Measurements from ENCODE around the gene RPTOR.

RPTOR gene

DNA sequence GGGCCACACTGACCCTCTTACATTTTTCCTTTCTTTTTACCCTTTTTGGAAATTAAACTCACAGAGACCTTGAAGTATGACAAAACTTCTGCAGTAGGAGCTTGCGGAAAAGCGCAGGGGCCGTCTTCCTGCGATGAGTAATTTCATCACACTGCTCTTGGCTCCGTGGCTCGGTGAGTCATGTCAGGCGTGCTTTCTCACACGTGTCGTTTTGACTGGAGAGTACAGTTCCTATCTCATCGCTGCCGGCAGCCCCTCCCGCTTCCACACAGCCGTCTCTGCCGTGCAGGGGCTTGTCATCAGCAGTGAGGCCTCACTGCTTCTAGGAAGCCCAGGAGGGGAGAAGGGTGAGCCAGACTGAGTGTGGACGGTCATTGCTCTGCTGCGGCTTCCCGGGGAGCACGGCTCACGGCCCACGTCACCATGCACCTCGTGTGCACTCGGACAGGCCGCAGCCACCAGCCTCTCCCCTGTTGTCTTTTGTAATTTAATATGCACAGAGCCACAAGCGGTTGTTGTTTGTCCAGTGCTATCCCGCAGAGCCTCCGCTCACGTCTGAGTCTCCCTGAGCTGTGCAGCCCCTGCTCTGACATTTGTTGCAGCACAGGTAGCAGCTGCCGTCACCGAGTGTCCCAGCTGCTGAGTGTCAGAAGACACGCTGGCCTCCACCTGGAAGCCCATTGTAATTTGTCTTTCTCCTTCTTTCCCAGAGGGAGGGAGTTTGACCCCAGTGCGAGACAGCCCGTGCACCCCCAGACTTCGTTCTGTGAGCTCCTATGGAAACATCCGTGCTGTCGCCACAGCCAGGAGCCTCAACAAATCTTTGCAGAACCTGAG is 347.6 kb downstream of the RPTOR start:
- DNase-seq (ENCODE audit: low read depth in 2 of 2), result peak; percentile 52 to 76

- peak in 1 of 2 donors; percentile 30 for DNase-seq (ENCODE audit: low read depth in 2 of 2)
These were observed 348.4 kb downstream of the RPTOR start for GRCh38 chr17:80892900-80893603.

GRCh38 chr17:80893604-80894438 is 349.2 kb downstream of the RPTOR start:
- no peak for DNase-seq (ENCODE audit: low read depth in 2 of 2)

- no peak for DNase-seq (ENCODE audit: low read depth in 2 of 2)
These were observed 349.7 kb downstream of the RPTOR start for GRCh38 chr17:80894439-80894721.

- DNase-seq (ENCODE audit: low read depth in 2 of 2), result no peak
These were observed 350.1 kb downstream of the RPTOR start for GRCh38 chr17:80894726-80895125.

DNA sequence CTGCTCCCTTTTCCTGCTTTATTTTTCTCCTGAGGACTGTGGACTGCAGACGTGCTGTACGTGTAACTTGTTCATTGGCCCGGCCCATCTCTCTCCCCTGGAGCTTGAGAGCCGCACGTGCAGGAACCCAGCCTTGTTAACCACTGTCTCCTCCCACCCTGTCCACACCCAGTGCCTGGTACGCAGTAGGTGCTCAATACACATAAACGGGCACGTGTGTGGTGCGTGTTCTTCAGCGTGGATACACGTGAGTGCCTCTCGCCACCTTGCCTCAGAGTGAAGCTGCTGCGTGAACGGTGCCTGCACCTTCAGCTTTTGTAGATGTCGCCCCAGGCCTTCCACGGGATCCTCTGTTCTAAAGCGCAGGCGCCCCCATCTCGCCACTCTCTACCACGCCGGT is 350.7 kb downstream of the RPTOR start:
- no peak for DNase-seq (ENCODE audit: low read depth in 2 of 2)

GRCh38 chr17:80898716-80899115 is 354.1 kb downstream of the RPTOR start:
- no peak for DNase-seq (ENCODE audit: low read depth in 2 of 2)

GRCh38 chr17:80899402-80900268 is 355.0 kb downstream of the RPTOR start:
- peak; percentile 34 to 66 for DNase-seq (ENCODE audit: low read depth in 2 of 2)

DNA sequence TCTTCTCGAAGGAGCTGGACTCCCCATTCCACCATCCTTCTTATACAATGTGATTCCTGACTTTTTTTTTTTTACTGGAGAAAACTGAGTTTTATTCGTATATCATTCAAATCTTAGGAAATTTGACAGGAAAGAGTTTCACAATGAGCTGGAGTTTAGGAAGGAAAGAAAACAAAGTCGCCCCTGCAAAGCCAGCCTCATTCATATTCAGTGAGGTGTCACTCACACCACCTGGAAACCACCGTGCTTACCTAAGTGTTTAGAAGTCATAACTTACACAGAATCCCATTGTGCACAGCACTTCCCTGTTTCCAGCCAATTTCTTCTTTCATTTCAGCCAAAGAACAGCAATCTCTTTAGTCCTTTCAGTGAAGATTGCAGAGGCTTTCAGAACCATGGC is 356.7 kb downstream of the RPTOR start:
- no peak for DNase-seq (ENCODE audit: low read depth in 2 of 2)

DNA sequence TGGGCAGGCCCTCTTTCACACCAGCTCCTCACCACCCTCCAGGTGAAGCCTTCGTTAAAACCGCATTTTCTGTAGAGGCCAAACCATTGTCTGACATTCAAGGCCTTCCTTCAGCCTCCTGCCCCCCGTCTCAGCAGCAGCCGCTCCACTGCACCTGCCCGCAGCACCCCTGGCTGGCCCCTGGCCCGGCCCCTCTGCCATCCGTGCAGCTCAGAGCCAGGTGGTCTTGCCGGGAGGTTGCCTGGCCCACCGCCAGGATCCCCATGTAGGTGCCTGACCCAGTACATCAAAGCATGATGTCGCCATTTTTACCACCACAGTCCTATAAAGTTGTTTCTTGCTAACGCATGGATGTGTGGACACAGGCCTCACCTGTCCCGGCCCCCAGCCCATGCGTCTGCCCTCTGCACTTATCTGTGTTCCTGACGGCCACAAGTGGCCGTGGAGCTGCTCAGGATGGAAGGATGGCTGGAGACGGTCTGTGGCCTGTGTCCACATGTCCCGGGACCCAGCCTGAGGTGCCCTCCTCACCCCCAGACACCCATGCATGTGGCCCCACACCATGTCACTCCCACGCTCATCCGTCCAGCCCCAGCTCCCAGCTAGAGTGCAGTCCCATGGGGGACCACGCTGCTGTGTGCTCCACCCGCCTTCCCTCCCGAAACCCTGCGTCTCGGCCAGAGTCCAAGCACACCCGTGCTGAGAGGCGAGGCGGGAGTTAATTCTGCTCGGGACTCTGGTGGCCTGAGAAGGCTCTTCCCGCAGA is 357.7 kb downstream of the RPTOR start:
- no peak for DNase-seq (ENCODE audit: low read depth in 2 of 2)

DNA sequence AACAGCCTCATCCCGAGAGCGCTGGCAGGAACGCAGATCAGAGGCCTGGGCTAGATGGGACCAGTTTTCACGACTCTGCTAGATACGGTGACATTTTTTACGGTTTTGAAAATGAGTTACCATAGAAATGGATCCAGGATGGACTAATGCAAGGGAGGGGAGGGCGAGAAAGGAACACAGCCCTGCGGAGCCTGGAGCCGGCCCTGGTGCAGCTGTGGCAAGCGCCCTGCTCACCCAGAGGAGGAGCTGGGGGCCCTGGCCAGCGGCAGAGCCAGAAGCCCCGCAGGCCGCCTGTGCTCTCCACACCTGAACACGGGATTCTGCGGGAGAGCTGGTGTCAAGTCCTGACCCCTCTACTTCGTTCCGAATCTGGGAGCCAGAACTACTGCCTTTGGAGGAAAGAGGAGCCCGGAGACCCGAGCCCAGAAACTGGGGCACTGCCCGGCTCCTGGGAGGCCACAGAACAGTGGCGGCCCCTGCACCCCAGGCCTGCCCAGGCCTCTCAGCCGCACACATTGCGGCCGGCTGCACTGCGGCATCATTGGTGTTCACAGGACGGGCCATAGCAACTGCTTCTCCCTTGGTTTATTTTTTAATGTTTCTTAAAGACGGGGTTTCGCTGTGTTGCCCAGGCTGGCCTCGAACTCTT is 358.4 kb downstream of the RPTOR start:
- no peak for DNase-seq (ENCODE audit: low read depth in 2 of 2)

DNA sequence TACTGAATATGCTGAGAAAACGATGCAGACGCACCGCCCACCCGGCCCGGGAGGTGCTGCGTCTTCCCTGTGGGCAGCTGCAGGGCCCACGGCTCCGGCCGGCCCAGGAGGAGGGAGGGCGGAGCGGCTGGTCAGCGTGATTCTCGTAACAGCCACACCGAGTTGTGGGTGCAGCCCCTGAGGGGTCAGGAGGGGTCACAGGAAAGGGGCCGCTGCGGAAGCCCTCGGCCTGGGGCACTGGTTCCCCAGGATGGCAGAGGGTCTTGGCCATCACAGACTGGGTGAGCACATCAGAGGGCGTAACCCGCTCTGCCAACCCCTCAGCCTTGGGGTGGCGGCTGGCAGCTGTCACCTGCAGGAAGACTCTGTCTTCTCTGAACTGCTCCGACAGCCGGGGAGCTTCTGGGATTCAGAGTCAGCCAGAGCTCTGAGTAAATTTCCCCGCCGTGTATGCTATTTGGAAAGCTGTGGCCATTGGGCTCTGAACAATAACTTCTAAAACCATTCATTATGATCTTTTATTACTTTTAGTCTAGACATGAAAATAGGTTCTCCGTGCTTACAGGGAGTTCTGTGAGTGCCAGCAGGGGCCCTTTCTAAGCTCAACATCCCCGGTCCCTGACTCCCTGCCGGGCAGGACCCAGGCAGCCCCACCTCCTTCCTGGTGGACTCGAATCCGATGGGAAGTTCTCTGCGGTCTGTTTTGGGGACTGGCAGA is 359.6 kb downstream of the RPTOR start:
- DNase-seq (ENCODE audit: low read depth in 2 of 2), result no peak

- DNase-seq (ENCODE audit: low read depth in 2 of 2), result no peak
These were observed 361.1 kb downstream of the RPTOR start for GRCh38 chr17:80905586-80906230.

DNA sequence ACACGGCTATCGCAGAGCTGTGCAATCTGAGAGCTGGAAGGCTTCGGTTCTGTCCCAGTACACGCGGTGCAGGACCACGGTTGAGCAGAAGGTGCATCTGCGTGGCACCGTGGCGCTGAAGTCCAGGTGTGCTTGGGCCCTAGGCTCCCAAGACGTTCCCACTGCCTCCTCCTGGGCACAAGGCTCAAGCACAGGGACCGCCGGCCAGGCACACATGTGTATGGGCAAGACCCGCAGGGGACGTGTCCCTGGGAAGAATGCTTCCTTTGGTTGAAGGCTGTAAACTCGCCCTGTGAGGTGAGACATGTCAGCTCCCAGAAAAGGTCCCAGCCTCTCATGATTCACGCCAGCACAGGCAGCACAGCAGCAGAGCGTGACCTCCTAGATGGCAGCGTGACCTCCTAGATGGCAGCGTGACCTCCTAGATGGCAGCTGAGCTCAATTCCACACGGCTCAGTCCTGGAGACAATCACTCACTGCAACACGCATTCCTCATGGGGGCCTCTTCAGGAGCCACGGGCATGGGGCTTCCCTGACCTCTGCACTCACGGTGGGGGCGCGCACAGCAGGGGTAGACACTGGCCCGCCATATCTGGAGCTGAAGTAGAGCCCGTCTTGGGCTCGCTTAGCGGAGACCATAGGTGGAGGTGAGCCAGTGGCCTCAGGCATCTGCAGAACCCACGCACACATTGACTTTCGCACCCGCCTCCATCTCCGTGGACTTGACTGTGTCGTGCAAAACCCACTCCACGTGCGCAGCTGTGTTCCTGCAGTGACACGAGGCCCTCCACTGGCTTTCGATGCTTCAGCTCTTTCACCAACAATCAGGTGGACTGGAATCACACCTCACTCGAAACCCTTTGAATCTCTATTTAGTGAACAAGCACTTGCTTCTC is 362.0 kb downstream of the RPTOR start:
- no peak for DNase-seq (ENCODE audit: low read depth in 2 of 2)

DNA sequence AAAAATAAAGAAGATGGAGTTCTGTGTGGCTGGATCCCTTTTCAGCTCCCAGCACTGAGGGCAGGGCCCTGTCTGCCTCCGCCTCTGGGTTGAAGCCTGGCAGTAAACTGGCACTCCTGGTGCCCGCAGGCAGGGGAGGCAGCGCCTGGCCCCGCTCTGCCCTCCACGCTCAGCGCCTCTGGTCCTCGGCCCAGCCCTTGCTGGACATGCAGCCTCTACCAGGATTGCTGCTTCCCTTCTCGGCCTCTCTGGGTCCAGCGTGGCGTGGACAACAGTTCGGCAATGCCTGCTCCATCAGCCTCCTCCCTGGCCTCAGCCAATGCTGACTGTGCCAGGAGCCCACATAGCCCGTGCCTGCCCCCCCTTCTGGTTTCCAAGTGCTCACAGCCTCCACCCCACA is 362.6 kb downstream of the RPTOR start:
- no peak for DNase-seq (ENCODE audit: low read depth in 2 of 2)

GRCh38 chr17:80908211-80908610 is 363.6 kb downstream of the RPTOR start:
- no peak for DNase-seq (ENCODE audit: low read depth in 2 of 2)

DNA sequence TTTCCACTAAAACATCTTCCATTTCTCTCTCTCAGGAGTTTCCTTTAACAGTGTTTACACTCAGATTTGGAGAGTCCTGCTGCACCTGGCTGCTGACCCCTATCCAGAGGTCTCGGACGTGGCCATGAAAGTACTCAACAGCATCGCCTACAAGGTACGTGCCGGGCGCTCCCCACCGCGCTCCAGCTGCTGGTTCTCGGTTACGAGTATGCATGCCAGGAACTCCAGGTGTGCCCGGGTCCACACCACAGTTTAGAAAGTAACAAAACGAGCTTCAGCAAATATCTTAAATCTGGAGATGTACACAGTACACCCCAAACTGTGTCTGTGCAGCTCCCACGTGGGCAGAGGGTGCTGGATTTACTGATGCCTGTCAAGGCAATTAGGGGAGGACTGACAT is 364.1 kb downstream of the RPTOR start:
- DNase-seq (ENCODE audit: low read depth in 2 of 2), result no peak

GRCh38 chr17:80909635-80910034 is 365.0 kb downstream of the RPTOR start:
- DNase-seq (ENCODE audit: low read depth in 2 of 2), result no peak

All from stimulated activated CD8-positive, alpha-beta memory T cell treated with anti-CD3 and anti-CD28 coated beads, Interleukin-2, amount 100 ng/mL, for 1 hour (primary cell).